CD1c-positive myeloid dendritic cell (primary cell): ENCODE results near the gene JMJD1C.
"Not testable (repeated sequence)": the region's sequence is repeated elsewhere in the genome, so short reads cannot be mapped to it uniquely, and the experiment has no call there.

Experiments
- DNase-seq: peaks from one replicate; pipeline ENCODE4 v3.0.0-alpha.2; 2016; ENCODE audit errors: extremely low spot score

Gene JMJD1C

GRCh38 chr10:63261496-63261895 lies 204.3 kb downstream of the JMJD1C start:
- no peak for DNase-seq

GRCh38 chr10:63260860-63261251 lies 204.9 kb downstream of the JMJD1C start:
- peak; percentile 71 for DNase-seq

- no peak for DNase-seq
These were observed 205.5 kb downstream of the JMJD1C start for GRCh38 chr10:63260103-63260859.

- no peak for DNase-seq
These were observed 206.7 kb downstream of the JMJD1C start for GRCh38 chr10:63258920-63259678.

- no peak for DNase-seq
These were observed 208.0 kb downstream of the JMJD1C start for GRCh38 chr10:63257778-63258177.

GRCh38 chr10:63256009-63256773 lies 209.6 kb downstream of the JMJD1C start:
- DNase-seq: peak; percentile 88

DNA sequence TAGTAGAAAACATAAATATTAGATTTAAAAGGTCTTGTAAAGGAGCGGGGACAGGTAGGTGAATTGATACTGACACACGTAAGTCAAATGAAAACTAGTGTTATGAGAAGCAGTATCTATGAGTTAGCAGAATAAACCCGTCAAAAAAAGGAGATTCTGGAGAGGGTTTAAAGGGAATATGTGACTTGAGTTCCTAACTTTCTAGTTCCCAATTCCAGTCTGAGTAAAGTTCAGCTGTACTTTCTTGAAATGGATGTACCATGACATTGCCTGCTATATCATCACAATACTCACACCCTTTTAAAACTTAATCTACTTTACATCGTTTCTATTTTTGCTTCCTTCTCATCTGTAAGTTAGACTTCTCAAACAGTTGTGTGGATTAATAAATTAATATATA lies 210.5 kb downstream of the JMJD1C start:
- peak; percentile 63 for DNase-seq

- DNase-seq: no peak
These were observed 212.7 kb downstream of the JMJD1C start for GRCh38 chr10:63253040-63253439.

DNA sequence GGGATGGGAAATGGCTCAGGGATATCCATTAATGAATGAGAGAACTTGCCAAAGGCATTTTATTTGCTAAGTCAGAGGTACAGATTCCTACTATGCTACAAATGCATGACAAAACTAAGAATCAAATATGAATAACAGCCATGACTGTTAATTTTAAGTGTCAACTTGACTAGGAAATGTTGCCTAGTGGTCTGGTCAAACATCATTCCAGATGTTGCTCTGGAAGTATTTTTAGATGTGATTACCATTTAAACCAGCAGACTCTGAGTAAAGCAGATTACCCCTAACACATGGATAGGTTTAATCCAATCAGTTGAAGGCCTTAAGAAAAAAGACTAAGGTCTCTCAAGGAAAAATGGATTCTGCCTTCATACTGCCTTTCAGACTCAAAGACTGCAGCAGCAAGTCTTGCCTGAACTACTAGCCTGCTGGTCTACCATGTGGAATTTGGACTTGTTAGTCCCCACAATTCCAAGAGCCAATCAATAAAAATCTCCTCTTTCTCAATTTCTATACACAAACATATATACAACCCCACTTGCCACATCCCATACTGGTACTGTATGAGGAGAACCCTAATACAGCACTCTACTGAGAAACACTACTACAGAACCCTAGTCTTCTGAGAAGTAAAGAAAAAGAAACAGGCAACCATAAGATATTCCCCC lies 213.5 kb downstream of the JMJD1C start:
- DNase-seq: no peak

DNA sequence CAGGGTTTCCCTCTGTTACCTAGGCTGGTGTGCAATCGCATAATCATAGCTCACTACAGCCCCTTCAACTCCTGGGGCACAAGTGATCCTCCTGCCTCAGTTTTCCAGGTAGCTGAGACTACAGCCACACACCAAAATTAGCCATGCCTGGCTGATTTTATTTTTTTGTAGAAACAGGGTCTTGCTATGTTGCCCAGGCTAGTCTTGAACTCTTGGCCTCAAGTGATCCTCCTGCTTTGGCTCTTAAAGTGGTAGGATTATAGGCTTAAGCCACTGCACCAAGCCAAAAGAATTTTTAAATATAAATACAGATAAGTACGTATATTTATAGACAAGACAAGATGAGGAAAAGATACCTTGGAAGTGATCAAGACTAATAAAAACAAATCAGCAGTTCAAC lies 215.7 kb downstream of the JMJD1C start:
- no peak for DNase-seq

DNA sequence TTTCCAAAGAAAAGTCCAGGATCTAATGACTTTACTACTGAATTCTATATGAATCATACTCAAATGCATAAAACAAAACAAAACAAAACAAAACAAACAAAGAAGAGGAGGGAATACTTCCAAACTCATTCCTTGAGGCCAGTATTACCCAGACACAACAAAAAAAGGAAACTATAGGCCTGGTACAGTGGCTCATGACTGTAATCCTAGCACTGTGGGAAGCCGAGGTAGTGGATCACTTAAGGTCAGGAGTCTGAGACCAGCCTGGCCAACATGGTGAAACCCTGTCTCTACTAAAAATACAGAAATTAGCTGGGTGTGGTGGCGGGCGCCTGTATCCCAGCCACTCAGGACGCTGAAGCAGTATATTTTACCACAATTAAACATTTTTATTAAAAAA lies 218.0 kb downstream of the JMJD1C start:
- no peak for DNase-seq

DNA sequence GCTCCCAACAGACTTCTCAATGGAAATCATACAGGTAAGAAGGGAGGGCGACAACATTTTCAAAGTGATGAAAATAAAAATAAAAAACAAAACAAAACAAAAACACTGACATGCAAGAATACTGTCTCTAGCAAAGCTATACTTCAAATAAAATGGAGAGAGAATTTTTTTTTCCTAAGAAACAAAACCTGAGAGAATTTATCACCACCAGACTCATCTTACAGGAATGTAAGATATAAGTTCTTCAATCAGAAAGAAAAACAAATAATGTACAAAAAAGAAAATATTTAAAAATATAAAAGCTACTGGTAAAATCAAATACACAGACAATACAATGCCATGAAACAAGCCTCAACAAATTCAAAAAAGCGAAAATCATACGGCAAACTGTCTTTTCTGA lies 219.4 kb downstream of the JMJD1C start:
- no peak for DNase-seq

- peak; percentile 61 for DNase-seq
These were observed 223.9 kb downstream of the JMJD1C start for GRCh38 chr10:63241841-63242281.

- no peak for DNase-seq
These were observed 225.0 kb downstream of the JMJD1C start for GRCh38 chr10:63240807-63241206.

GRCh38 chr10:63238501-63238900 lies 227.3 kb downstream of the JMJD1C start:
- DNase-seq: no peak

GRCh38 chr10:63237396-63237795 lies 228.4 kb downstream of the JMJD1C start:
- DNase-seq: no peak

GRCh38 chr10:63236113-63236935 lies 229.5 kb downstream of the JMJD1C start:
- DNase-seq: peak; percentile 81

- not testable (repeated sequence) for DNase-seq
These were observed 230.6 kb downstream of the JMJD1C start for GRCh38 chr10:63235136-63235535.

GRCh38 chr10:63229161-63229560 lies 236.6 kb downstream of the JMJD1C start:
- no peak for DNase-seq

DNA sequence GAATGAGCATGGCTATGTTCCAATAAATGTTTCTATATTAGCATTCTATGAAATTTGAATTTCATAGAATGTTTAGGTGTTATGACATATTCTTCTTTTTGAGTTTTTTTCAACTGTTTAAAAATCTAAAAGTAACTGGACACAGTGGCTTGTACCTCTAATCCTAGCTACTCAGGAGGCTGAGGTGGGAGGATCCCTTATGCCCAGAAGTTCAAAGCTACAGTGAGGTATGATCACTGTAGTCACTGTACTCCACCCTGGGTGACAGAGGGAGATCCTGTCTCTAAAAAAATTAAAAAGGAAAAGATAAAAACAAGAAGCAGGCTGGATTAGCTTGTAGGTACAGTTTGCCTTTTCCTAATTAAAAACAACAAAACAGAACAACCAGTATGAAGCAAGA lies 237.5 kb downstream of the JMJD1C start:
- DNase-seq: no peak
